Measurements from ENCODE around the gene MRAP.

- TF ChIP-seq CTCF (IDR thresholded peaks at IDR 0.05; ENCODE audit: insufficient read depth, low read length, poor library complexity, severe bottlenecking), result no peak
- no peak for TF ChIP-seq EZH2phosphoT487 (conservative IDR thresholded peaks at IDR 0.05; ENCODE audit: low read length)
Observed at GRCh38 chr21:32276671-32277070, 22.0 kb upstream of the MRAP start.

Measured in SU-DHL-6 (cell line).